Measurements from ENCODE around the gene GRAMD4. TPM values are rescaled to one million over a fixed set of nuclear protein-coding genes. Genes with fewer than 3 reads are reported as not detected.
"Not testable (repeated sequence)": the region's sequence is repeated elsewhere in the genome, so short reads cannot be mapped to it uniquely, and the experiment has no call there.

The GRAMD4 gene
- total and polyA plus RNA-seq, 3 donors from 2014 or later, result 20.8 to 81.5 (median 61.2) TPM

GRCh38 chr22:46631113-46631512, 10.9 kb downstream of the GRAMD4 start:
- WGBS, 2 donors, result 92 to 96% methylated on average over 8 to 13 of the region's 13 CpGs
- Histone ChIP-seq H3K36me3 (ENCODE audit: low read depth, missing control alignments) (no peaks in the 10 kb centered on the region), H3K4me1 (no peaks in the 10 kb centered on the region), H3K27me3 (no peaks in the 10 kb centered on the region), H3K4me3 (no peak overlapping the region), H3K9me3 (no peaks in the 10 kb centered on the region), H3K27ac (no peak overlapping the region)
- no peak for DNase-seq
- TF ChIP-seq, protein P1, sequence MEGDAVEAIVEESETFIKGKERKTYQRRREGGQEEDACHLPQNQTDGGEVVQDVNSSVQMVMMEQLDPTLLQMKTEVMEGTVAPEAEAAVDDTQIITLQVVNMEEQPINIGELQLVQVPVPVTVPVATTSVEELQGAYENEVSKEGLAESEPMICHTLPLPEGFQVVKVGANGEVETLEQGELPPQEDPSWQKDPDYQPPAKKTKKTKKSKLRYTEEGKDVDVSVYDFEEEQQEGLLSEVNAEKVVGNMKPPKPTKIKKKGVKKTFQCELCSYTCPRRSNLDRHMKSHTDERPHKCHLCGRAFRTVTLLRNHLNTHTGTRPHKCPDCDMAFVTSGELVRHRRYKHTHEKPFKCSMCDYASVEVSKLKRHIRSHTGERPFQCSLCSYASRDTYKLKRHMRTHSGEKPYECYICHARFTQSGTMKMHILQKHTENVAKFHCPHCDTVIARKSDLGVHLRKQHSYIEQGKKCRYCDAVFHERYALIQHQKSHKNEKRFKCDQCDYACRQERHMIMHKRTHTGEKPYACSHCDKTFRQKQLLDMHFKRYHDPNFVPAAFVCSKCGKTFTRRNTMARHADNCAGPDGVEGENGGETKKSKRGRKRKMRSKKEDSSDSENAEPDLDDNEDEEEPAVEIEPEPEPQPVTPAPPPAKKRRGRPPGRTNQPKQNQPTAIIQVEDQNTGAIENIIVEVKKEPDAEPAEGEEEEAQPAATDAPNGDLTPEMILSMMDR (IDR thresholded peaks at IDR 0.05), result no peak
- TF ChIP-seq POLR2A (IDR thresholded peaks at IDR 0.05), result no peak
- intact Hi-C loops (cut with DNase I; ENCODE audit: low total_unique reads), result no loop called here

DNA sequence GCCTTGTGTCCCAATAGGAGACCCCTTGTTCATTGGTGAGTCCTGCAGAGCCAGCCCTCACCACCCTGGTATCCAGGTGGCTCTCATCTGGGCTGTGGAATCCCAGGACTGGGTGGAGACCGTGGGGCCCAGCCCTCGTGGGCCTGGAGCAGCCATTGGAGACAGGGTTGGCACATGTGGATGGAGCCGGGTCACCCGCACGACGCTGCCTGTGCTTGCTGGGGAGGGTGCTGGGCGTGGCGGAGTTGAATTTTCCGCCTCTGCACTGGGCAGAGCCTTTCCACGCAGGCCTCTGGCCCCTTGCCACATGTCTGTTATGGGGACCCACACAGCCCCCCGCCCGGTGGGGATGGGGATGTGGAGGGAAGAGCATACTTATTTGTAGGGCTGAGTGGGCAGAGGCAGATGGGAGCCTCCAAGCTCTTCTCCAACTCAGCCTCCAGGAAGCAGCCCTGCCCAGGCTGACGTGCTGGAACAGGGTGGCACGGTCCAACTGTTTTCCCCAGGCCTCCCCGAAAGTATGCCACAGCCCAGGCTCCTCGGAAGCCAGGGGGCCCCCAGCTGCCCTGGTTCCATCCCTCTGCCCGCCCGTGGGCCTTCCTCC, 12.6 kb downstream of the GRAMD4 start:
- Histone ChIP-seq H3K36me3 (ENCODE audit: low read depth, missing control alignments) (no peaks in the 10 kb centered on the region), H3K27ac (no peak overlapping the region), H3K27me3 (no peaks in the 10 kb centered on the region), H3K4me1 (no peaks in the 10 kb centered on the region), H3K9me3 (no peaks in the 10 kb centered on the region), H3K4me3 (no peak overlapping the region)
- intact Hi-C loops (cut with DNase I; ENCODE audit: low total_unique reads), result no loop called here
- no peak for DNase-seq
- TF ChIP-seq, protein P1 (IDR thresholded peaks at IDR 0.05), result no peak
- TF ChIP-seq POLR2A (IDR thresholded peaks at IDR 0.05), result no peak
- 93 to 95% methylated on average over 3 to 16 of the region's 18 CpGs for WGBS, 2 donors

GRCh38 chr22:46633334-46633890, 13.2 kb downstream of the GRAMD4 start:
- no peak for TF ChIP-seq POLR2A (IDR thresholded peaks at IDR 0.05)
- TF ChIP-seq, protein P1 (IDR thresholded peaks at IDR 0.05), result no peak
- no peak overlapping the region for H3K27ac ChIP-seq
- no peaks in the 10 kb centered on the region for H3K27me3 ChIP-seq
- 84 to 86% methylated on average over 10 of the region's 10 CpGs for WGBS, 2 donors
- no peaks in the 10 kb centered on the region for H3K36me3 ChIP-seq (ENCODE audit: low read depth, missing control alignments)
- intact Hi-C loops (cut with DNase I; ENCODE audit: low total_unique reads), result no loop called here
- no peaks in the 10 kb centered on the region for H3K9me3 ChIP-seq
- no peak overlapping the region for H3K4me3 ChIP-seq
- no peak for DNase-seq
- H3K4me1 ChIP-seq, result no peaks in the 10 kb centered on the region

- DNase-seq, result no peak
- H3K36me3 ChIP-seq (ENCODE audit: low read depth, missing control alignments), result no peaks in the 10 kb centered on the region
- TF ChIP-seq POLR2A (IDR thresholded peaks at IDR 0.05), result no peak
- TF ChIP-seq, protein P1 (IDR thresholded peaks at IDR 0.05), result no peak
- 77 to 90% methylated on average over 11 of the region's 11 CpGs for WGBS, 2 donors
- no peaks in the 10 kb centered on the region for H3K9me3 ChIP-seq
- no peak overlapping the region for H3K27ac ChIP-seq
- intact Hi-C loops (cut with DNase I; ENCODE audit: low total_unique reads), result no loop called here
- H3K4me3 ChIP-seq, result no peak overlapping the region
- H3K4me1 ChIP-seq, result no peaks in the 10 kb centered on the region
- H3K27me3 ChIP-seq, result no peaks in the 10 kb centered on the region
Observed at GRCh38 chr22:46634011-46634699, 14.0 kb downstream of the GRAMD4 start.

DNA sequence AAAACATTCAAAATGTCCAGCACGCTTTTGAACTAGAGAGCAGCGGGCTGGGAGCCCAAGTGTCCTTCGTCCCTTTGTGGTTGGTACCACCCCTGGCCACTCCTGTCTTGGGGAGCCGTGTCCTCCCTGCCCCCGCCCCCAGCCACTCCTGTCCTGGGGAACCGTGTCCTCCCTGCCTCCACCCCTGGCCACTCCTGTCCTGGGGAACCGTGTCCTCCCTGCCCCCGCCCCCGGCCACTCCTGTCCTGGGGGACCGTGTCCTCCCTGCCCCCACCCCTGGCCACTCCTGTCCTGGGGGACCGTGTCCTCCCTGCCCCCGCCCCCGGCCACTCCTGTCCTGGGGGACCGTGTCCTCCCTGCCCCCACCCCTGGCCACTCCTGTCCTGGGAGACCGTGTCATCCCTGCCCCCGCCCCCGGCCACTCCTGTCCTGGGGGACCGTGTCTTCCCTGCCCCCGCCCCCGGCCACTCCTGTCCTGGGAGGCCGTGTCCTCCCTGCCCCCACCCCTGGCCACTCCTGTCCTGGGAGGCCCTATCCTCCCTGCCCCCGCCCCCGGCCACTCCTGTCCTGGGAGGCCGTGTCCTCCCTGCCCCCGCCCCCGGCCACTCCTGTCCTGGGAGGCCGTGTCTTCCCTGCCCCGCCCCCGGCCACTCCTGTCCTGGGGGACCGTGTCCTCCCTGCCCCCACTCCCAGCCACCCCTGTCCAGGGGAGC, 14.9 kb downstream of the GRAMD4 start:
- intact Hi-C loops (cut with DNase I; ENCODE audit: low total_unique reads); H3K9me3 ChIP-seq; H3K4me3 ChIP-seq; H3K4me1 ChIP-seq; DNase-seq; H3K27ac ChIP-seq; H3K36me3 ChIP-seq (ENCODE audit: low read depth, missing control alignments); H3K27me3 ChIP-seq: not testable (repeated sequence)
- 57 to 72% methylated on average over 12 to 15 of the region's 30 CpGs for WGBS, 2 donors

Measured in testis (tissue), 3 donors.